ENCODE data around the gene PPP1R3F. TPM values are rescaled to one million over a fixed set of nuclear protein-coding genes. Genes with fewer than 3 reads are reported as not detected.

Gene PPP1R3F
- total RNA-seq (10 to 100 TPM; 14.4 to 28.4 (median 22.6) TPM), polyA plus RNA-seq (10 to 100 TPM; 13.9 to 31.7 TPM)
- long read RNA-seq, donor 1, transcript PPP1R3F-201 (4 exons, 3,421 nt): major isoform, 56 of 95 reads
- long read RNA-seq, donor 1, partial matches to known transcripts: 27 of 95 reads
- long read RNA-seq, donor 1, other reads (novel, unspliced or antisense): 12 of 95 reads
- long read RNA-seq, donor 2, transcript PPP1R3F-201 (4 exons, 3,421 nt): major isoform, 6 of 19 reads
- long read RNA-seq, donor 2, partial matches to known transcripts: 11 of 19 reads
- long read RNA-seq, donor 2, other reads (novel, unspliced or antisense): 1 of 19 reads
- long read RNA-seq, donor 3, transcript PPP1R3F-201 (4 exons, 3,421 nt): major isoform, 51 of 90 reads
- long read RNA-seq, donor 3, partial matches to known transcripts: 32 of 90 reads
- long read RNA-seq, donor 3, other reads (novel, unspliced or antisense): 7 of 90 reads

DNA sequence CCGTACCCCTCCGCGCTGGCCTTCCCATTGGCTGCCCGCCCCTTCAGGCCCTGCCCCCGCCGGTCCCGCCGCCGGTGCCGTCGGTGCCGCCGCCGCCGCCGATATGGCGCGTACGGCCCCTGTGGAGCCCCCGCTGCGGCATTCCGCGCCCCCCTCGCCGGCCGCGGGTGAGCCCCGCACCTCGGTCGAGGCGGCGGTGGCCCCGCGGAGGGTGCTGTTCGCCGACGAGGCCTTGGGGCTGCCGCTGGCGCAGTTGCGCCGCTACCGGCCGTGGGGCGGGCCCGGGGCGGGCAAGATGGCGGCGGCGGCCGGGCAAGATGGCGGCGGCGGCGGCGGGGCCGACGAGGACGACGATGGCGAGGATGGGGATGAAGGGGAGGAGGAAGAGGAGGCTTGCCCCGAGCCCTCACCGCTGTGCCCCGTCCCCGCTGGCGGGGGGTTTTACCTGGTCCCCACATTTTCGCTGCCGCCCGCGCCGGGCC is at the start of gene PPP1R3F:
PPP1R3F (plus strand) TSS at position 27 of the 482 bp plus-strand sequence; CDS start at position 104, 77 bp downstream.
- DNase-seq (no peak), ATAC-seq (peak in 2 of 4 donors; percentile 4 to 21)
- 0 to 49% (median 22%) methylated on average over 58 to 70 of the region's 70 CpGs for WGBS, 4 donors
- Histone ChIP-seq H3K4me3 (peak within 1 kb of the TSS; percentile 34 to 93 (median 74)), H3K4me1 (peaks cover 0 to 34% (median 17%) of the 10 kb centered on the region in 12 donors), H3K27ac (peak within 1 kb of the TSS; percentile 85 to 98 (median 90)), H3K9me3 (no peaks in the 10 kb centered on the region), H3K36me3 (no peaks in the 10 kb centered on the region), H3K27me3 (peaks cover 0 to 6% (median 0%) of the 10 kb centered on the region in 9 donors)
- intact Hi-C loops (cut with DNase I): loop anchor here in 5 of 10 donors (5.0 to 10.0 kb wide), 4 partner anchors 65 to 78 kb away; partner anchors contain the start of gene SYP (in 1 of the 5)
- TF ChIP-seq POLR2A (IDR thresholded peaks at IDR 0.05): peak in 1 of 2 donors; percentile 52
- TF ChIP-seq, protein P1, sequence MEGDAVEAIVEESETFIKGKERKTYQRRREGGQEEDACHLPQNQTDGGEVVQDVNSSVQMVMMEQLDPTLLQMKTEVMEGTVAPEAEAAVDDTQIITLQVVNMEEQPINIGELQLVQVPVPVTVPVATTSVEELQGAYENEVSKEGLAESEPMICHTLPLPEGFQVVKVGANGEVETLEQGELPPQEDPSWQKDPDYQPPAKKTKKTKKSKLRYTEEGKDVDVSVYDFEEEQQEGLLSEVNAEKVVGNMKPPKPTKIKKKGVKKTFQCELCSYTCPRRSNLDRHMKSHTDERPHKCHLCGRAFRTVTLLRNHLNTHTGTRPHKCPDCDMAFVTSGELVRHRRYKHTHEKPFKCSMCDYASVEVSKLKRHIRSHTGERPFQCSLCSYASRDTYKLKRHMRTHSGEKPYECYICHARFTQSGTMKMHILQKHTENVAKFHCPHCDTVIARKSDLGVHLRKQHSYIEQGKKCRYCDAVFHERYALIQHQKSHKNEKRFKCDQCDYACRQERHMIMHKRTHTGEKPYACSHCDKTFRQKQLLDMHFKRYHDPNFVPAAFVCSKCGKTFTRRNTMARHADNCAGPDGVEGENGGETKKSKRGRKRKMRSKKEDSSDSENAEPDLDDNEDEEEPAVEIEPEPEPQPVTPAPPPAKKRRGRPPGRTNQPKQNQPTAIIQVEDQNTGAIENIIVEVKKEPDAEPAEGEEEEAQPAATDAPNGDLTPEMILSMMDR (IDR thresholded peaks at IDR 0.05): no peak

GRCh38 chrX:49220100-49220499 is 49.5 kb upstream of the PPP1R3F start:
- no peak for TF ChIP-seq POLR2A (IDR thresholded peaks at IDR 0.05)
- TF ChIP-seq, protein P1 (IDR thresholded peaks at IDR 0.05): no peak

GRCh38 chrX:49221868-49222267 is 47.7 kb upstream of the PPP1R3F start:
- no peak for DNase-seq
- no peaks in the 10 kb centered on the region for H3K4me1 ChIP-seq
- H3K27ac ChIP-seq: no peak overlapping the region
- 66 to 72% (median 67%) methylated on average over 2 of the region's 2 CpGs for WGBS, 4 donors
- no peak for ATAC-seq
- intact Hi-C loops (cut with DNase I): no loop called here
- no peak for TF ChIP-seq POLR2A (IDR thresholded peaks at IDR 0.05)
- TF ChIP-seq, protein P1 (IDR thresholded peaks at IDR 0.05): no peak
- no peaks in the 10 kb centered on the region for H3K36me3 ChIP-seq
- H3K9me3 ChIP-seq: no peaks in the 10 kb centered on the region
- H3K4me3 ChIP-seq: no peak overlapping the region
- peaks cover 0 to 7% (median 0%) of the 10 kb centered on the region in 9 donors for H3K27me3 ChIP-seq

More at GRCh38 chrX:49220100-49220499, 49.5 kb upstream of the PPP1R3F start:
- no peak overlapping the region for H3K4me3 ChIP-seq
- H3K9me3 ChIP-seq: no peaks in the 10 kb centered on the region
- DNase-seq (no peak), ATAC-seq (no peak)
- peaks cover 0 to 3% (median 0%) of the 10 kb centered on the region in 9 donors for H3K27me3 ChIP-seq
- H3K4me1 ChIP-seq: no peaks in the 10 kb centered on the region
- H3K36me3 ChIP-seq: no peaks in the 10 kb centered on the region
- H3K27ac ChIP-seq: no peak overlapping the region
- intact Hi-C loops (cut with DNase I): no loop called here

- intact Hi-C loops (cut with DNase I): no loop called here
- no peak for TF ChIP-seq POLR2A (IDR thresholded peaks at IDR 0.05)
- TF ChIP-seq, protein P1 (IDR thresholded peaks at IDR 0.05): no peak
These were observed 43.7 kb upstream of the PPP1R3F start for GRCh38 chrX:49225858-49226257.

More at GRCh38 chrX:49225858-49226257, 43.7 kb upstream of the PPP1R3F start:
- Histone ChIP-seq H3K4me3 (no peak overlapping the region), H3K27ac (no peak overlapping the region), H3K4me1 (peaks cover 0 to 8% (median 0%) of the 10 kb centered on the region in 12 donors), H3K9me3 (no peaks in the 10 kb centered on the region), H3K27me3 (peaks cover 0 to 7% (median 0%) of the 10 kb centered on the region in 9 donors), H3K36me3 (no peaks in the 10 kb centered on the region)
- DNase-seq (no peak), ATAC-seq (no peak)
- WGBS, 4 donors: 60 to 72% (median 65%) methylated on average over 14 of the region's 14 CpGs
